Kasumi-1 (cell line): ENCODE measurements around the gene EMILIN1.

Experiments
- DNase-seq, 2 experiments: peaks; one replicate each; lab custom pipeline; 2025; lab: John Stamatoyannopoulos, UW

Gene EMILIN1

DNA sequence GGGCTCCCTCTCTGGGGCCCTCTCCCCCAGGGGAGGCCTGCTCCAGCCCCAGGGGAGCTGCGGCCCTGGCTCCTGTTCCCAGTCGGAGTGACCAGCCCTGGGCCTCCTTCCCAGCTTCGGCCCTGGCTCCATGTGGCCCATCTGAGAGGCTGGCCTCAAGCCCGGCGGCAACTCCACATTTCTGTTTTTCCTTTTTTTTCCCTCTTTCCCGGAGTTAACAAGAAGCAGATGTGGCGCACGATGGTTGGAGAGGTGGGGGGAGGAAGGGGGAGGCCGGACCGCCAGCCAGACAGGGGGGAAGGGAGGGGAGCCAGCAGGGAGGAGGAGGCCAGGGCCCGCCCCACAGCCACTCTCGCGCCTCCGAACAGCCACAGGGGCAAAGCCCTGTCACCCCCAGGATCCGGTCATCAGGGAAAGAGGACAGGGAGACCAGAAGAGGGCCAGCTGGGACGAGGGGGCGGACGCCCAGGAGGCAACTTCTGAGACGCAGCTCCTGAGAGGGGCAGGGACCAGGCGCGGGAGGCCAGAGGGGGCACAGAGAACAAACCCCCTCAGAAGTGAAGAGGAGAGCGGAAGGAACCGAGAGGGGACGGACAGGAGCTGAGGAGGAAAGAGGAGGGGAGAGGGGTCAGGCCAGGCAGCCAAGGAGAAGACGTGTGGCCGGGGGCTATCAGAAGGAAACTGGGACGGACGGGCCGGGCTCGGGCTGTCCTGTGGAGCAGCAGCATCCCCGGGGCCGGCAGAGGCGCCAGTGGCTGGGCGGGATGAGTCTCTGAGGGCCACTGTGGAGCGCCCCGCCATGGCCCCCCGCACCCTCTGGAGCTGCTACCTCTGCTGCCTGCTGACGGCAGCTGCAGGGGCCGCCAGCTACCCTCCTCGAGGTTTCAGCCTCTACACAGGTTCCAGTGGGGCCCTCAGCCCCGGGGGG is at the start of gene EMILIN1:
Gene EMILIN1, plus strand, starts transcription at position 349 of the 928 bp plus-strand sequence. Its CDS starts 451 bp downstream, at position 800.
- DNase-seq, result no peak

DNA sequence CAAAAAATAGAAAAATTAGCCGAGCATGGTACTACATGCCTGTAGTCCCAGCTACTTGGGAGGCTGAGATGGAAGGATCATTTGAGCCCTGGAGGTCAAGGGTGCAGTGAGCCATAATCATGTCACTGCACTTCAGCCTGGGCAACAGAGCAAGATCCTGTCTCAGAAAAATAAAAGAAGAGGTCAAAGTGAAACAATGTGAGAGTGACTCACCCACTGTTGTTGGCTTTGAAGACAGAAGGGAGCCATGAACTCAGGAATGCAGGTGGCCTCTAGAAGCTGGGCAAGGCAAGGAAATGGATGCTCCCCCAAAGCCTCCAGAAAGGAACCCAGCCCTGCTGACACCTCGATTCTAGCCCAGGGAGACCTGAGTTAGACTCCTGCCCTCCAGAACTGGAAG is 49.4 kb upstream of the EMILIN1 start:
- DNase-seq, result no peak

DNA sequence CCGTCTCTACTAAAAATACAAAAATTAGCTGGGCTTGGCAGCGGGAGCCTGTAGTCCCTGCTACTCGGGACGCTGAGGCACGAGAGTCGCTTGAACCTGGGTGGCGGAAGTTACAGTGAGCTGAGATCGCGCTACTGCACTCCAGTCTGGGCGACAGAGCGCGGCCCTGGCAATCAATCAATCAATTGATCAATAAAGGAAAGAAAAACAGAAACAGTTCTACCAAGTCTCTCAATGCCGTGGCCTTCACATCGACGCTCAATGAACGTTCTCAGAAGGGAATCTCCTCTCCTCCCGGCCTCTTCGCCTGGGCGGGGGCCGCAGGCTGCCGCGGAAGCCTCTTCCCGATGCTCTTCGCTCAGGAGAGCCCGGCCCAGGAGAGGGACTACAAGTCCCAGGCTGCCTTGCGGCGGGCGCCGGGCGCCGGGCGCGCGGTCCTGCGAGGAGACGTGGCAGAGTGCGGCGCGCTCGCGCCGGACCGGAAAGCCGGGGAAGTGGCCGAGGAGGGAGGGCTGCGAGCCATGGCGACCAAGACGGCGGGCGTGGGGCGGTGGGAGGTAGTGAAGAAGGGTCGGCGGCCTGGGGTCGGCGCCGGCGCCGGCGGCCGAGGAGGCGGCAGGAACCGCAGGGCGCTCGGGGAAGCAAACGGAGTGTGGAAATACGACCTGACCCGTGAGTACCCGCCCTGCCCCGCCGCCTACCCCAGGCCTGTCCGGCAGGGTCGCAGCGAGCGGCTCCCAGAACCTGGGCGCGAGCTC is 45.7 kb upstream of the EMILIN1 start, which contains the start of gene TMEM214:
Gene TMEM214, plus strand, starts transcription at position 471 of the 758 bp plus-strand sequence. Its CDS starts 51 bp downstream, at position 522.
- peak; percentile 73 to 75 for DNase-seq

DNA sequence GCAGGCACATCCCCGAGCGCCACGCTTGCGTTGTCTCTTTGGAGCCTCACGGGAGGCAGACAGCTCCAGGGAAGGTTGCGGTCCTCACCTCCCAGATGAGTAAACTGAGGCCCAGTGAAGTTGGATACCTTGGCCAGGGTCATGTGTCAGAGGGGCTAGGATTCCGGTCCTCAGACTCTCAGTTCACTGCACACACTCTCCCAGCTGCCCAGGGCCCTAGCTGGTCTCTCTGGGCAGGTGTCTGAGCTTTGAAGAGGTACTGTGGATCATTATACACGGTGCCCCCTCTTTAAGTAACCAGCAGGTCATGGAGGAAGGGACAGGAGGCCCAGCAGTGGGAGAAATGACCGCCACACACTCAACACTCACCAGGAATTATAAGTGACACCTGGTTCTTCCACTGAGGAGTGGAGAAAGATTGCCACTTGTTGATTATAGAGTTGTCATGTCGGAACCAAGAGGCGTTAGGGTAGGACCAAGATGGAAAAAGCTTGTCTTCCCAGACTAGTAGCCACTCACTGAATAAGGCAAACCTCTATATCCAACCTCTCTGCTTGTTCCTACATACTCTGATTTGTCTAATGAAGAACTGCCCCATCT is 45.1 kb upstream of the EMILIN1 start:
- no peak for DNase-seq

DNA sequence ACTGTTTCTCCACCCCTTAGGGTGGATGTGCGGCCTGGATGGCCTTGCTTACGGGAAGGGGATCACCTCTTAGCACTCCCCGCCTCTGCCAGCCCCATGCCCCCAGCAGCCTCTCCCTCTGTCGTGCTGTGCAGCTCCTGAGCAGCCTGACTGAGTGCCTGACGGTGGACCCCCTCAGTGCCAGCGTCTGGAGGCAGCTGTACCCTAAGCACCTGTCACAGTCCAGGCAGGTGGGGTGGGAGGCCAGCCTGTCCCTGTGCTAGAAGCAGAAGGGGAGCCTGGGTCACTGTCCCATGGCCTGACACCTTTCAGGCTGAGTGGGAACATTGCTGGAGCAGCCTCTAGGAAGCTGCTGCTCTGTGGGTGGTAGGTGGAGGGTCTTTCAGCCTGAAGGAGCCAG is 40.4 kb upstream of the EMILIN1 start:
- DNase-seq, result no peak

DNA sequence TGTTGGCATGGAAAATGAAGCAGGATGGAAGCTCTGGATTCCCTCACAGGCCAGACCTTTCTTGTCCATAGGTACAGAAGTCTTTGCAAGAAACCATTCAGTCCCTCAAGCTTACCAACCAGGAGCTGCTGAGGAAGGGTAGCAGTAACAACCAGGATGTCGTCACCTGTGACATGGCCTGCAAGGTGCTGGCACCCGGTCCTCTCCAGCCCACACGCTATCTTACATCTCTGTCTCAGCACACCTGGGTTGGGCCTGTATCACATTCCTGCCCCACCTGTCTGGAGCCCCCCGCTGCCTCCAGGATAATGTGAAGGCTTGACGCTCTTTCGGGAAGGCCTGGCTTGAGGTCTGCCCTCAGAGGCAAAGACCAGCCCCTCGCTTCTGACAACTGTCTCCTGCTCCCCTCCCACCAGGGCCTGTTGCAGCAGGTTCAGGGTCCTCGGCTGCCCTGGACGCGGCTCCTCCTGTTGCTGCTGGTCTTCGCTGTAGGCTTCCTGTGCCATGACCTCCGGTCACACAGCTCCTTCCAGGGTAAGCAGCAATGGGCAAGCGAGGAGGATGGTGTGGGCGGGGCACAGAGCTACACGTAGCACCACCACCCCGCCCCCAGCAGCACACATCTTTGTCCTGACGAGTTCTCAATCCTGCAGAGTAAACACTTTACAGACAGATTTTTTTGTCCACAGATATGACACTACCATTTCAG is 39.6 kb upstream of the EMILIN1 start:
- DNase-seq, result no peak

DNA sequence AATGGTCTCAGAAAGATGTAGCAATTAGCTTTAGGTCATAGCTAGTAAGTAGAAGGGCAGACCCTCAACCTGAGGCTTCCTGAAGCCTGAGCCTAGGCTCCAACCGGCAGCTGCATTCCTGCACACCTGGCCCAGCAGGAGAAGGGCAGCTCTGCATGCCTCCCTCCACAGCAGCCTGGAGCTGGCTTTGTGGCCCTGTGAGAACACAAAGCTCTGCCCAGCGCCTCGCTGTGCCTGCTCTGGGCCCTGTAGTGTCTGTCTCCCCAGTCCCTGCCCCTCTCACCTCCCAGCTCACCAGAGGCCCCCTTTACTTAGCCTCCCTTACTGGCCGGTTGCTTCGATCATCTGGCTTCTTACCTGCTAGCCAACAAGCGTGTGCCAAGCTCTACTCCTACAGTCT is 39.0 kb upstream of the EMILIN1 start:
- DNase-seq, result no peak

DNA sequence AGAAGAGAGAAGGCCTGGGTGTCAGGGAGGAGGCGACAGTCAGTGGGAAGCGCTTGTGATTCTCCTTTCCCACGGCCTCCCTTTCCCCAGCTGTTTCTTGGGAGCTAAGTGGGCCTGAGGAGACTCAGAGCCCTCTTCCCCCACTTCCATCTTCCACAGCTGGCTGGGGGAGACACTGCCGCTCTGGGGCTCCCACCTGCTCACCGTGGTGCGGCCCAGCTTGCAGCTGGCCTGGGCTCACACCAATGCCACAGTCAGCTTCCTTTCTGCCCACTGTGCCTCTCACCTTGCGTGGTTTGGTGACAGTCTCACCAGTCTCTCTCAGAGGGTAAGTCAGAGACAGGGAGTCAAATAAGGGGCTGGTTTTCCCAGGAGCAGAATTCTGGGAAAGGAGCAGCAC is 38.5 kb upstream of the EMILIN1 start:
- no peak for DNase-seq

DNA sequence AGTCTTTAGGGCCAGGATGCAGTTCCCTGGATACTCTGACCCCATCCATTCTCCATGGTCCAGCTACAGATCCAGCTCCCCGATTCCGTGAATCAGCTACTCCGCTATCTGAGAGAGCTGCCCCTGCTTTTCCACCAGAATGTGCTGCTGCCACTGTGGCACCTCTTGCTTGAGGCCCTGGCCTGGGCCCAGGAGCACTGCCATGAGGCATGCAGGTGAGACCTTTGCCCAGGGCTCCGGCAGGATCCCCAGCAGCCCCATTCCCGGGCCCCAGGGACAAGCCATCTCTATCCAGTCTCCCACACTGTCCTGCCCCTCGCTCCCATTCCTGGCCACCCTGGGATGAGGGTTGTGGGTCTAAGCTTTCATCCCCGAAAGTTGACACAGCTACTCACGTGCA is 38.1 kb upstream of the EMILIN1 start:
- DNase-seq, result no peak

DNA sequence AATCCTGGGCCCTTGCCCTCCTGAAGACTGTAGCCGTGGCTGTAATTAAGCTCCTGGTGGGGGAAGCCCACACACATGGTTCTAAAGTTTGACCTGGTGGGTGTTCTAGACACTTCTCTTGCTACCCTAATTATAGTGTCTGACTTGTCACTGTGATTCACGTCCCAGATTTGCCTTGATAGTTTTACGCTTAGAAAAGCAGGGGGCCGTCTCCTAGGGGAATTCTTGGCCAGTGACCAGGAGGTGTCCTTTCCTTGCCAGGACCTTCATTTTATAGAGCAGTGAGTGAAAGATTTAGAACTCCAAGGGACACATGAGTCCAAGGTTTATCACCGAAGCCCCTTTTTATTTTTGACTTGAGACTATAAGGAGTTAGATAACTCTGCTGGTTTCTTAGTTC is 36.7 kb upstream of the EMILIN1 start:
- no peak for DNase-seq

DNA sequence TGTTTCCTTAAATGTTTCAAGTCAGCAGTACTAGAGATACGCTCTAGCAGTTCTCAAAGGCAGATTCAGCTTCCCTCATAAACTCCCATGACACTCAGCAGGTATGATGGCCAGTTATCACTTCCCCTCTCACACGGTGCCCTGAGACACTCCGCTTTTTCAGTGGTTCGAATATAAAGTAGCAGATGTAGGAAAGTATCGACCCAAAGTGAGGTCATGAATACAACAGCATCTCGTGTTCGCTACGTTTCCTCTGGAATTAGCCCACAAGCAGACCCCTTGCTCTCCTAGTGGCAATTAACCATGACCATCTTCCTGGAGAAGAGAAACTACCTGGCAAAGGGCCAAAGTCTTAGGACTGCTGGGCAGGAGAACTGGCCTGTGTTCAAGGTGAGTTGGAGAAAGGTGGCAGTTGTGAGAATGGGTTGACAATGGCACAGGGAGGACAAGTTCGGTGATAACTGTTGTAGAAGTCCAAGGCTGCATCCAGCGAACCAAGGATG is 36.2 kb upstream of the EMILIN1 start:
- DNase-seq, result no peak

DNA sequence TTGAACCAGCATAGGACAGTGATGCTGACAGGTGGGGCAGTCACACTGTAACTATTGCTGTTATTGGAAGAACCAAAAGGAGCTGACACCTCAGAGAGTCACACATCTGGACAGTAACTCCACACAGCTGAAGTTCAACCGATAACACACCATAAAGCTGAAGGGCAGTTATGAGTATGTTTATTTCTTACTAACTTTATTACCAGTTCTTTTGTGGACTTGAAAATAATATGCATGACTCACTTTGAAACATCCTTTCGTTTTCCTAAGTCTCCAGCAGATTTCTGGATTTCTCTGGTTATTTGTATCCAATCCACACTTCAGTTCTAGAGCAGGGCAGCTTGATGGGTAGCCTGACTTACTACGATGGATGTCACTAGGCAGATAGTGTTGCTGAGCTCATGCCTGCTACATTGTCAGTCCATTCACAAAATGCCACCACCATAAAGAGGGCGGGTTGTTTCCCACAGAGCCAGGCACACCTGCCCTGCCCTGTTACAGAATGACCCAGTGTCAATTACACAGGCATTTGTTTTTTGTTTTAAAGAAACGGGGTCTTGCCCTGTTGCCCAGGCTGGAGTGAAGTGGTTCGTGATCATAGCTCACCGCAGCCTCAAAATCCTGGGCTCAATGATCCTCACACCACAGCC is 35.3 kb upstream of the EMILIN1 start:
- no peak for DNase-seq

DNA sequence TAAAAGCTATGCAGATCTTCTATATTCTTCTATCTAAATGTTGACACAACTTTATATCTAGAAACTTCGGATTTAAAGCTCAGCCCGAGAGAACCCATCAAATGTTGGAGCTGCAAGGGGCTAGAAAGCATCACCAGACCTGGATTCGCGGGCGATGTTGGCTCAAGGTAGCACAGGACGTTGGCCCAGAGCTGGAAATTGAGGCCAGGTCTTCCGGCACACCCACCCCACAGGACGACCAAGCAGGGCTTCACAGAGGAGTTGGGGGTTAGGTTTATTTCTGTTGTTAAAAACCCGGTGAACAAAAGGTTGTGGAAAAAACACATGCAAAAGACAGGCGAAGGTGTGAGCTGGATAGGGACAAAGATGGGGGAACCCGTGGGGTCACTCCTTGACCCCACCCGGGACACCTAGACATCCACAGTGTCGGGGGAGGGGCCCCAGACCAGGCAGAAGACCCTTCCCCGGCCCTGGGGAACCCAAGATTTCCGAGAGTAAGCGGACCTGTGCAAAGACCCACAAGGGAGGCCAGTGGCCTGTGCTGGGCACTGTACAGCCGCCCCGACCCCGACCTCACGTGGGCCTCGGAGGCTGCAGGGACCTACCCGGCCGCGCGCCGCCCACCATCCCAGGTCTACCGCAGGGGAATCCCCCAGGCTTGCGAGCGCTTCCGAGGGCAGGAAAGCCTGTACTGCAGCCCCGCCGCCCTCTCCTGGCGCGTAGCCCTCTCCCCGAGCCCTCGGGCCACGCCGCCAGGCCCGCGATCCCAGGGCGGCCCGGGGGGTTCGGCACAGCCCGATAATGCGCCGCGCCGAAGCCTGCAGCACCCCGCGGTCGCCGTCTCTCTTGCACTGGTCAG is 28.8 kb upstream of the EMILIN1 start:
- DNase-seq, result no peak

DNA sequence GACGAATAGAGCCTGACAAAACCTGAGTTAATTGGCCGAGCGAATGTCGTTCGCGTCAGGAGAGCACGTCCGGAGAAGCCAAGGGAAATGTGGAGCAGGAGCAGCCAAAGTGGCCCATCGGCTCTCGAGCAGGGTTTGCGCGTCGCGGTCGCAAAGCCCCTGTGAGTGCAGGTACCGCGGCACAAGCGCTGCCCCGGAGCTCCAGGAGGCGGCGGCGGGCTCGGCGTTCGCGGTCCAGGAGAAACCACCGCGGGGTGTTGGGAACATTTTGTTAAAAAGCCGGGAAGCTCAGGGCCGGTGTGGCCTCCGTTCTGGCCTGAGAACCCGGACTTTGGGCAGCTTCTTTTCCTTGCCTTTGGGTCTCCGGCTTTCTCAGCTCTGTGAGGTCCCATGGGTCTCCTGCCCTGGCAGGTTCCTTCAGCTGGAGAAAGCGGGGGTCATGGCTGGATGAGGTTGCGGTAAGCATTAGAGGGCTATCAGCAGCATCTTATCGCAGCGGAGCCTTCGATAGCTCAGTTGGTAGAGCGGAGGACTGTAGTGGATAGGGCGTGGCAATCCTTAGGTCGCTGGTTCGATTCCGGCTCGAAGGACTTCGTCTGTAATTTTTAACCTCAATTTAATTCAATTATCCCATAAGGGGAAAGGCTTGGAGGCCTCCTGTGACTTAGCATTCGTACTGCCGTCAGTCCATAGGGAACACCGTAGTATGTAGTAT is 28.0 kb upstream of the EMILIN1 start:
- peak; percentile 85 to 89 for DNase-seq

DNA sequence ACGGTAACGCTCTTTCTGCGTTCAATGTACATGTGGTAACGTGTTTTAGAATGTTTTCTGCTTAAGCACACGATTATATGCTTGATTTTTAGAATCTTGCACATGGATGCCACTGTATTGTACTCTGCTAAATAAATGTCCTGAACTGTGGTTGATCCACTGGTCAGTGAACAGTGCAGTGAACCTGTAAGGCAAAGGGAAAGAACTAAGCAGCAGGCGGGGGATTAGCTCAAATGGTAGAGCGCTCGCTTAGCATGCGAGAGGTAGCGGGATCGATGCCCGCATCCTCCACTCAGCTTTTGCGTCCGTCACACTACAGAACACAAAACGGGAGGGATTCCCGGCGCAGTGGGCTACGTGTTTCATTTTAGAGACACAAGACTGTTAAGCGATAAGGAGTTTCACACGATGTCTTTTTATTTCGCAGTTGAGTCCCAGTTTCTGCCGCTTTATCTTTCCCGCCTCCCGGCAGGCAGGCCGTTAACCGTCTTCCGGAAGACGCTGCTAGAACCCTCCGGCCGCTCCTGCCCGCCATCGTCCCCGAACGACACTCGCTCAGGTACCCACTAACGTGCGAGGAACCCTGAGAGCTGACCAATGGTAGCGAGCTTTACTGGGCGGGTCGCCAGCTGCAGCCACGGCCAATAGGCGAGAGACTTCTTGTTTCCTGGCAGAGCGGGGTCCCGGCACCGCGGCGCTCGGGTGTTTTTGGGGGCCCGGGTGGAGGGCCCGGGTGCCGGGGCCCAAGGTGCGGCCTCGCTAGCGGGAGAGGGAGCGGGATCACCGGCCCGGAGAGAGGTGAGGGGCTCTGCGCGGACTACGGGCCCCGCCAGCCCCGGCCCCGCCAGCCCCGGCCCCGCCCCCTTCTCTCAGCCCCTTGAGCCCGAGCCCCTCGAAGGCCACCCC is 27.2 kb upstream of the EMILIN1 start, which contains the start of gene AGBL5:
Gene AGBL5, plus strand, starts transcription at position 673 of the 906 bp plus-strand sequence. CDS start 1,291 bp downstream, outside the sequence.
- peak; percentile 90 to 91 for DNase-seq

DNA sequence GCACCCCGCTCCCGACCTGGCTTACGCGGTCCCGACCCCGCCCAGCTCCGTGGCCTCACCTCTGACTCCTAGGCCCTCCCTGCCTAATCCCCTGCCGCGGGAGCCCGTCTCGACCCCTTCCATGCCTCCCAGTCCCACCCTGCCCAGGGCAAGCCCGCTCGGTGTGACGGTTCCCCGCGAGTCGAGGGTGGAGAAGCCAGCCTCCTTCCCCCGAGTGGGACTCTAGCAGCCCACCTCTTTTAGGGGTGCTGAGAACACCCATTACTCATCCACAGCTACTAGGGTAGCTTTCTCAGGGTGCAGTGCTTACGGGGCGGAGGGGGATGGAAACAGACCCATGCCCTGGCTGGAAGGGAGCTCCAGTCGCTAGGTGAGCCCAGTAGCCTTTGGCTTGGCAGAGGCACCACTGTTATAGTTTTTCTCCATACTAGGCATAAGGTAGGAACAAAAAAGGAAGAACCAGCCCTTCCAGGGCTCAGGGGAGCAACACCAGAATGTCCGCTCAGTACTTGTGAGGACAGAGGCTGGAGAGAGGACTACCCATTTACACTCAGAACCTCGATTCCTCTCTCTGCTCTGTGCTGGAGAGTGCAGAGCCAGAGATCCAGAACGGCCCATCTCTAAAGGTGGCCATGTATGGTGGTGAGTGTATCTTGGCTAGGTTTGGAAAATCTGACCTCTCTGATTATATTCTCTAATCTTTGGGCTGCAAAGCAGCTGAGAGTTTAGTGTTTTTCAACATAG is 26.3 kb upstream of the EMILIN1 start:
- peak; percentile 33 to 38 for DNase-seq

DNA sequence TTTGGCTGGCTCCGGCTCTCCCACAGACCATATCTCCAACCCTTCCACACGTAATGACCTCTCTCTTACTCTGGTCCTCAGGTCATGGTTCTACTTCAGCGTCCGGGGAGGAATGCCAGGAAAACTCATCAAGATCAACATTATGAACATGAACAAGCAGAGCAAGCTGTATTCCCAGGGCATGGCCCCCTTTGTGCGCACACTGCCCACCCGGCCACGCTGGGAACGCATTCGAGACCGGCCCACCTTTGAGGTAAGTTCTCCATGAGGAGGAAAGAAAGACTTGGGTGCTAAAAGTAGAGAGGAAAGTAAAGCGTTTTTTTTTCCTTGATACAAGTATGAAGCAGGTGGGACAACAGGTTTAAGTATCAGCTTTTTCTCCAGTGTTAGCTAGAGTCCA is 25.1 kb upstream of the EMILIN1 start:
- DNase-seq, result no peak

DNA sequence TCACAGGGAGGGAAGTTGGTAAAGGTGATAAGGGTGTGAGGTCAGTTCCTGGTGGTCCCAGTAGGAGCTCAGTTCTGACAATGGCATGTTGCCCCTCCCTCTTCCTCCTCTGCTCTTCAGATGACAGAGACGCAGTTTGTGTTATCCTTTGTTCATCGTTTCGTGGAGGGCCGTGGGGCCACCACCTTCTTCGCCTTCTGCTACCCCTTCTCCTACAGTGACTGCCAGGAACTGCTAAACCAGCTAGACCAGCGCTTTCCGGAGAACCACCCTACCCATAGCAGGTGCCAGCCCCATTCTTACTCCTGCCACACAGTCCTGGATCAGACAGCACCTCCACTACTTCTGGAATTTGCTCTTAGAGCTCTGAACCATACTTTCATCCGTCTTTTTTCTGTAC is 24.6 kb upstream of the EMILIN1 start:
- DNase-seq, result no peak
